IMR-90 (cell line): ENCODE results near the gene CUX1. TPM values are rescaled to one million over a fixed set of nuclear protein-coding genes. Genes with fewer than 3 reads are reported as not detected.

ENCODE experiments used
- ATAC-seq: fragments of 200-7000 bp; cut with Tn5 transposase; 2 replicates; pipeline ENCODE4 v1.9.1; 2020; ENCODE audit warnings: low read depth, mild to moderate bottlenecking, moderate library complexity
- BruUV-seq: library from RNA; stranded (reverse); fragments of 400-500 nt; replicated peaks from 2 replicates; lab custom pipeline; 2021; lab: Mats Ljungman, UMichigan
- CTCF ChIA-PET: fragments of 300-600 bp; formaldehyde crosslinking; extraction: SDS; loops from one replicate; lab custom pipeline; 2021; ENCODE audit warnings: antibody characterized with exemption; lab: Yijun Ruan, JAX
- POLR2A ChIA-PET: fragments of 300-600 bp; sonication (Branson Sonifier 250); formaldehyde crosslinking; loops from one replicate; lab custom pipeline; 2022; ENCODE audit warnings: antibody characterized with exemption; ENCODE audit not compliant: unreplicated experiment; lab: Charles Lee
- DNase-seq: peaks from one replicate; pipeline ENCODE4 v3.0.0; 2013
- H2AFZ ChIP-seq: replicated peaks from 2 replicates; pipeline ENCODE3; 2013; ENCODE audit warnings: low read length, mild to moderate bottlenecking; ENCODE audit not compliant: poor library complexity
- H2AK5ac ChIP-seq: 2 replicates; pipeline ENCODE4 v1.6.1; 2013; ENCODE audit warnings: low read depth, low read length, inconsistent platforms
- H2AK9ac ChIP-seq: replicated peaks from 2 replicates; pipeline ENCODE3; 2013; ENCODE audit warnings: mild to moderate bottlenecking, low read depth, low read length, moderate library complexity; ENCODE audit not compliant: poor library complexity
- H2BK120ac ChIP-seq: 2 replicates; pipeline ENCODE4 v1.6.1; 2013; ENCODE audit warnings: low read depth, low read length, inconsistent platforms
- H2BK15ac ChIP-seq: 3 replicates; pipeline ENCODE4 v1.6.1; 2013; ENCODE audit warnings: low read depth, low read length, inconsistent platforms
- H2BK20ac ChIP-seq: 2 replicates; pipeline ENCODE4 v1.6.1; 2013; ENCODE audit warnings: low read depth, mild to moderate bottlenecking, inconsistent platforms, low read length, moderate library complexity
- H2BK5ac ChIP-seq: 2 replicates; pipeline ENCODE4 v1.6.1; 2013; ENCODE audit warnings: mild to moderate bottlenecking, low read depth, low read length, inconsistent platforms; ENCODE audit not compliant: poor library complexity, severe bottlenecking
- H3K14ac ChIP-seq: replicated peaks from 2 replicates; pipeline ENCODE4 v1.6.1; 2013; ENCODE audit warnings: low read depth, low read length, inconsistent platforms
- H3K18ac ChIP-seq: 2 replicates; pipeline ENCODE4 v1.6.1; 2013; ENCODE audit warnings: low read depth, low read length, control low read depth
- H3K23ac ChIP-seq: 2 replicates; pipeline ENCODE4 v1.6.1; 2013; ENCODE audit warnings: low read depth, low read length, inconsistent platforms
- H3K27ac ChIP-seq: 2 replicates; pipeline ENCODE4 v1.5.1; 2013; ENCODE audit warnings: mild to moderate bottlenecking, control low read depth, low read length; ENCODE audit not compliant: insufficient read depth
- H3K27me3 ChIP-seq: 2 replicates; pipeline ENCODE4 v1.6.1; 2013; ENCODE audit warnings: low read length; ENCODE audit not compliant: control insufficient read depth, insufficient read depth
- H3K36me3 ChIP-seq: 2 replicates; pipeline ENCODE4 v1.6.1; 2013; ENCODE audit warnings: low read length, mixed read lengths; ENCODE audit not compliant: control insufficient read depth, insufficient read depth
- H3K4ac ChIP-seq: 2 replicates; pipeline ENCODE4 v1.6.1; 2013; ENCODE audit warnings: low read depth, low read length, inconsistent platforms
- H3K4me1 ChIP-seq: 2 replicates; pipeline ENCODE4 v1.6.1; 2013; ENCODE audit warnings: low read length, mixed read lengths; ENCODE audit not compliant: control insufficient read depth, insufficient read depth
- H3K4me2 ChIP-seq: 2 replicates; pipeline ENCODE4 v1.6.1; 2013; ENCODE audit warnings: low read depth, mild to moderate bottlenecking, control low read depth, low read length, moderate library complexity
- H3K4me3 ChIP-seq: 2 replicates; pipeline ENCODE4 v1.5.1; 2013; ENCODE audit warnings: low read depth, mild to moderate bottlenecking, control low read depth, low read length, moderate library complexity; ENCODE audit not compliant: insufficient read depth
- H3K56ac ChIP-seq: 2 replicates; pipeline ENCODE4 v1.6.1; 2013; ENCODE audit warnings: low read length, inconsistent platforms; ENCODE audit not compliant: insufficient read depth; ENCODE audit errors: extremely low read depth
- H3K79me1 ChIP-seq, 2 experiments: 2 replicates each; pipeline ENCODE4 v1.6.1; 2013; ENCODE audit warnings: low read length in 2 of 2, inconsistent platforms in 1 of 2, low read depth in 1 of 2
- H3K9ac ChIP-seq: 2 replicates; pipeline ENCODE4 v1.6.1; 2013; ENCODE audit warnings: low read depth, low read length, control low read depth
- H3K9me1 ChIP-seq: 2 replicates; pipeline ENCODE4 v1.6.1; 2013; ENCODE audit warnings: low read length, inconsistent platforms; ENCODE audit not compliant: insufficient read depth
- H3K9me3 ChIP-seq: 2 replicates; pipeline ENCODE4 v1.6.1; 2013; ENCODE audit warnings: low read length; ENCODE audit not compliant: control insufficient read depth, insufficient read depth
- H4K20me1 ChIP-seq: 2 replicates; pipeline ENCODE4 v1.6.1; 2013; ENCODE audit warnings: low read length, inconsistent platforms; ENCODE audit not compliant: insufficient read depth
- H4K5ac ChIP-seq: 2 replicates; pipeline ENCODE4 v1.6.1; 2013; ENCODE audit warnings: mild to moderate bottlenecking, low read depth, low read length, control low read depth
- H4K8ac ChIP-seq, 2 experiments: 2 replicates each; pipeline ENCODE4 v1.6.1; 2013; ENCODE audit warnings: low read depth in 2 of 2, low read length in 2 of 2, control low read depth in 1 of 2, inconsistent platforms in 1 of 2
- H4K91ac ChIP-seq: 2 replicates; pipeline ENCODE4 v1.6.1; 2013; ENCODE audit warnings: low read depth, low read length, inconsistent platforms; ENCODE audit not compliant: insufficient read depth
- BHLHE40 ChIP-seq: fragments of 150-350 bp; IDR thresholded peaks from 2 replicates; pipeline ENCODE4 v1.6.1; 2016; ENCODE audit warnings: mild to moderate bottlenecking, low read depth, low read length
- CEBPB ChIP-seq: IDR thresholded peaks from 2 replicates; pipeline ENCODE4 v1.6.1; 2012; ENCODE audit warnings: low read depth, low read length, improper control_type of control experiment
- CTCF ChIP-seq: conservative IDR thresholded peaks from 2 replicates; pipeline ENCODE4 v1.5.1; 2012; ENCODE audit warnings: mild to moderate bottlenecking, low read depth, low read length, improper control_type of control experiment
- ELK1 ChIP-seq: fragments of 150-350 bp; IDR thresholded peaks from 2 replicates; pipeline ENCODE4 v1.6.1; 2016; ENCODE audit warnings: low read depth, mild to moderate bottlenecking, low read length, moderate library complexity, borderline replicate concordance
- FOS ChIP-seq: fragments of 150-350 bp; IDR thresholded peaks from 2 replicates; pipeline ENCODE4 v1.6.1; 2016; ENCODE audit warnings: low read depth, low read length
- MAFK ChIP-seq: IDR thresholded peaks from 2 replicates; pipeline ENCODE4 v1.6.1; 2012; ENCODE audit warnings: low read depth, low read length, improper control_type of control experiment
- MXI1 ChIP-seq: IDR thresholded peaks from 2 replicates; pipeline ENCODE4 v1.6.1; 2012; ENCODE audit warnings: low read depth, mild to moderate bottlenecking, low read length, moderate library complexity, borderline replicate concordance
- NFE2L2 ChIP-seq: fragments of 150-350 bp; IDR thresholded peaks from 2 replicates; pipeline ENCODE4 v1.6.1; 2016; ENCODE audit warnings: low read depth, mild to moderate bottlenecking, low read length
- POLR2A ChIP-seq: IDR thresholded peaks from 2 replicates; pipeline ENCODE4 v1.6.1; 2012; ENCODE audit warnings: mild to moderate bottlenecking, low read depth, low read length
- RAD21 ChIP-seq: IDR thresholded peaks from 2 replicates; pipeline ENCODE4 v1.6.1; 2012; ENCODE audit warnings: low read length, improper control_type of control experiment
- RCOR1 ChIP-seq: IDR thresholded peaks from 2 replicates; pipeline ENCODE4 v1.6.1; 2012; ENCODE audit warnings: mild to moderate bottlenecking, low read length, improper control_type of control experiment; ENCODE audit not compliant: insufficient replicate concordance
- RFX5 ChIP-seq: IDR thresholded peaks from 2 replicates; pipeline ENCODE4 v1.8.0; 2012; ENCODE audit warnings: low read depth, mild to moderate bottlenecking, low read length, moderate library complexity
- SMC3 ChIP-seq: fragments of 150-350 bp; IDR thresholded peaks from 2 replicates; pipeline ENCODE4 v1.6.1; 2016; ENCODE audit warnings: low read depth, mild to moderate bottlenecking, antibody characterized with exemption, low read length, moderate library complexity
- USF2 ChIP-seq: fragments of 150-350 bp; IDR thresholded peaks from 2 replicates; pipeline ENCODE4 v1.6.1; 2017; ENCODE audit warnings: mild to moderate bottlenecking, antibody characterized with exemption, low read length, low read depth
- whole genome bisulfite sequencing, 2 experiments: methylation state at CpG; one replicate each; pipeline versions ENCODE4 v1.1.5 to v1.1.7; 2013; ENCODE audit warnings: missing lambda C conversion rate in 2 of 2; ENCODE audit not compliant: insufficient read length in 1 of 2; ENCODE audit errors: extremely low coverage in 2 of 2; 5-methylcytosine and 5-hydroxymethylcytosine counted together
- dilution Hi-C: fragments of 300-500 bp; cut with HindIII; formaldehyde crosslinking; loops from one replicate; pipeline ENCODE4 v1.14.3; 2018; ENCODE audit warnings: low sequenced_read_pairs; ENCODE audit not compliant: unreplicated experiment
- in situ Hi-C: fragments of 300-500 bp; cut with MboI; formaldehyde crosslinking; loops from 3 replicates; pipeline ENCODE4 v1.14.3; 2019; ENCODE audit warnings: low sequenced_read_pairs, inconsistent platforms, mixed read lengths
- intact Hi-C: fragments of 100-400 bp; cut with micrococcal nuclease; formaldehyde crosslinking; loops from 2 replicates; pipeline ENCODE4 v1.10.0; 2022
- polyA plus RNA-seq, 3 experiments: library from polyadenylated mRNA; depleted of rRNA; stranded (reverse); fragments of >200 nt; gene quantifications; 2 replicates each; pipeline ENCODE4 v1.2.3, GENCODE V29; 2012; ENCODE audit warnings: low replicate concordance in 1 of 3
- total RNA-seq: library from RNA; depleted of rRNA; stranded (reverse); fragments of >200 nt; gene quantifications from 2 replicates; pipeline ENCODE4 v1.2.3, GENCODE V29; 2012

Gene CUX1
- total and polyA plus RNA-seq, 2 of the 4 experiments (the other 2 are of a cell fraction): 19.7 to 46.4 TPM

GRCh38 chr7:102288285-102288930, 471.0 kb downstream of the CUX1 start:
- H3K9me1 ChIP-seq: no peaks in the 10 kb centered on the region
- no peak overlapping the region for H3K14ac ChIP-seq
- no peak for DNase-seq
- H4K91ac ChIP-seq: no peak overlapping the region
- H4K20me1 ChIP-seq: peaks cover 12% of the 10 kb centered on the region; the same call in 1 of the 2 replicates
- no peak overlapping the region for H2BK5ac ChIP-seq
- H4K8ac ChIP-seq: no peak overlapping the region
- peaks cover 4% of the 10 kb centered on the region; the same call in 1 of the 2 replicates for H3K4me1 ChIP-seq
- intact Hi-C loops: no loop called here
- no peak overlapping the region for H3K23ac ChIP-seq
- H3K79me1 ChIP-seq: peaks cover 0 to 8% of the 10 kb centered on the region in 2 experiments; a peak in 1 of 4 replicates
- in situ Hi-C loops: no loop called here
- no peak overlapping the region for H3K4ac ChIP-seq
- H3K27ac ChIP-seq: no peak overlapping the region
- H4K5ac ChIP-seq: no peak overlapping the region
- no peak overlapping the region for H3K56ac ChIP-seq
- dilution Hi-C loops: no loop called here
- no peak overlapping the region for H3K9ac ChIP-seq
- ATAC-seq: no peak
- peak overlapping the region; percentile 44 for H2AK9ac ChIP-seq
- peak overlapping the region; percentile 84; the same call in 1 of the 2 replicates for H3K4me2 ChIP-seq
- H3K18ac ChIP-seq: no peak overlapping the region
- no peak overlapping the region for H2AK5ac ChIP-seq
- no peaks in the 10 kb centered on the region for H3K27me3 ChIP-seq
- no CpG with 5 or more reads among the region's 10 CpGs for WGBS, 2 experiments
- peak overlapping the region; percentile 97; the same call in 1 of the 2 replicates for H3K4me3 ChIP-seq
- TF ChIP-seq SMC3 (no peak), ELK1 (no peak), USF2 (no peak), POLR2A (no peak), RFX5 (no peak), CTCF (no peak), FOS (no peak), BHLHE40 (no peak), RAD21 (no peak), CEBPB (no peak), NFE2L2 (no peak), RCOR1 (no peak), MXI1 (no peak), MAFK (no peak)
- ChIA-PET CTCF (no interaction called here), POLR2A (interaction anchor here (0.5 kb wide), 1 partner anchor 521 kb away, joined by 3 read pairs; no protein-coding TSS in a partner anchor)
- H2AFZ ChIP-seq: peak overlapping the region; percentile 95
- no TSS peak for BruUV-seq
- no peak overlapping the region for H2BK120ac ChIP-seq
- H3K36me3 ChIP-seq: no peaks in the 10 kb centered on the region
- no peaks in the 10 kb centered on the region for H3K9me3 ChIP-seq
- H2BK15ac ChIP-seq: no peak overlapping the region
- no peak overlapping the region for H2BK20ac ChIP-seq
